ENCODE results near the gene TMEM140.
A peak's percentile ranks its signal among the peaks of the same experiment; 100 is the strongest.
"Not testable (repeated sequence)": the region's sequence is repeated elsewhere in the genome, so short reads cannot be mapped to it uniquely, and the experiment has no call there.

TMEM140 gene

DNA sequence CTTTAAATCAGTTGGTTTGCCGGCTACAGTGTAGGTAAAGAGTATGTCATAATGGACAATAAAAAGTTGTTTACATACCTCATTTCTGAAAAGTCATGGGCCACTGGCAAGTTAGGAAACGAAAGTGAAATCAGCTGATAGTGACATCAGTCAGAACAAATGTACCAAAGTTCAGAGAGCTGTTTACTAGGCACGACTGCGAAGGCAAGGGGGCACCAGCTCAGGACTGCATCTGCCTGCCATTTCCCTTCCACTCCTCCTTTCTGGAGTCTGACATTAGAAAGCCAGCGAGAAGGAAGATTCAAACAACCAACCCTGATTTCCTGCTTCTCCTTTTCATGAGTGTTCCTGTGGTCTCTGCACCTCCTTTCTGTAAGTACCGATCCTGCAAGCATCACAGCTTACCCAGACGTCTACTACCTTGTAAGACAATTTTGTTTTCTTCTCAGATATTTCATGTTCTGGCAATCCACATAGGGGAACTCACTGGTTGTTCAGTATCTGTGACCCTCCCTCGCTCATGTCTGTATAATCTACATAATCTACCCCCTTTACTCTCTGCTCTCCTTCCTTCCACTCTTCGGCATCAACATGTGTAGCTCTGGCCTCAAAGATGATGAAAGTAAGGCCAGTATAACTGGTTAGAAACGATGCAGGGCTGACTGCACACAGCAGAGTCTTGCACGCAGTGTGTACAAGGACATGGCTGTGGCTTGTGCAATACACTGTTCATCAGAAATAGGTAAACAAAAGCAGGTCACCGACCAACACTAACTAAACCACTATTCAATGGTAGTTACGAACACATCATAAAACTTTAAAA is at the start of gene TMEM140:
TSS of gene TMEM140 (plus strand) at position 174 of the 823 bp plus-strand sequence. CDS start 16,370 bp downstream, outside the sequence.
- peak in 1 of 2 experiments; percentile 61 for DNase-seq

DNA sequence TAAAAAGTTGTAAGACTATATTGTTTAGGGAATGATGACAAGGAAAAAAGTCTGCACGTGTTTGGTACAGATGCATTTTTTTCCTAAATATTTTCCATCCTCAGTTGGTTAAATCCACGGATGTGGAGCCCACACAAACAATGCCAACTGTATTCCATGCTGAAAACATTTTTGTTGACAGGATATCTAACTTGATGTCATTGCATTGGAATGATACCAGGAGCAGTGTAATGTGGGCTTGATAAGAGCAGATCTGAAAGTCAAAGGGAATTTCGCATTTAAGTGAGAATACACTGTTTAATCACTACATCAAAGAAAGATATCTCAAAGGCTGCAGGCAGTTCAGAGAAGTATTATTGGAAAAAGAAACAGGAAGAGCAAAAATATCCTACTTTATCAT is 49.5 kb upstream of the TMEM140 start:
- peak; percentile 5 to 12 for DNase-seq

GRCh38 chr7:135100856-135101255 is 47.0 kb upstream of the TMEM140 start:
- no peak for DNase-seq

GRCh38 chr7:135102372-135102771 is 45.5 kb upstream of the TMEM140 start:
- no peak for DNase-seq

GRCh38 chr7:135109562-135109961 is 38.3 kb upstream of the TMEM140 start:
- DNase-seq: no peak

DNA sequence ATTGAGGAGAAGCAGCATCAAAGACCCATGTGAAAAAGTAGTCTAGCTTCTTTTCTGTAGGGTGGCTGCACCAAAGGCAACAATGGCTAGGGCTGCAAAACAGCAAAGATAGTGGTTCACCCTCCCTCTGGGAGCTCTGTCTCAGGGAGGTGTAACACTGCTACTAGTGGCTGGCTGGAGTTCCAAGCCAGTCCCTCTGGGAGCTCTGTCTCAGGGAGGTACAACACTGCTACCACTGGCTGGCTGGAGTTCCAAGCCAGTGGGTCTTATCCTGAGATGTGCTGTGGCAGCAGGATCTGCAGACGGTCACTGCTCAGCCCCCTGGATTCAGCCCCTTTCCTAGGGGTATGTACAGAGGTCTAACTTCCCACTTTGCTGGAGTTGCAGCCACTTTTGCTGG is 37.9 kb upstream of the TMEM140 start:
- DNase-seq: no peak

DNA sequence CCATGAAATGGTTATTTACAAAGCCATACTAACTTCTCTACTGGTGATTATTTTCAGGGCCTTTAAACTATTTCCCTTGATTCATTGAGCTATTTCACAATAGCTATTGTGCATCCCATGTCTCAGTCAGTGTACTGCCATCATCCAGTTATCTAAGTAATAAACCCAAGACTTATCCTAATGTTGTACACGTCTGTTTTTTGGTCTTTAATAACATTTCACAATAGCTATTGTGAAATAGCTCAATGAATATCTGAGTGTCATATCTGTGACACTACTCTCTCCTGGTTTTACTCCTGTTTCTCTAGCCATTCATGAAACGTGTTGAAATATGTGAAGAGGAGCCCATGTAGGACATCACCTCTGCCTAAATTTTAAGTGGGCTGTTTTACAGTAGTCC is 36.5 kb upstream of the TMEM140 start:
- no peak for DNase-seq

DNA sequence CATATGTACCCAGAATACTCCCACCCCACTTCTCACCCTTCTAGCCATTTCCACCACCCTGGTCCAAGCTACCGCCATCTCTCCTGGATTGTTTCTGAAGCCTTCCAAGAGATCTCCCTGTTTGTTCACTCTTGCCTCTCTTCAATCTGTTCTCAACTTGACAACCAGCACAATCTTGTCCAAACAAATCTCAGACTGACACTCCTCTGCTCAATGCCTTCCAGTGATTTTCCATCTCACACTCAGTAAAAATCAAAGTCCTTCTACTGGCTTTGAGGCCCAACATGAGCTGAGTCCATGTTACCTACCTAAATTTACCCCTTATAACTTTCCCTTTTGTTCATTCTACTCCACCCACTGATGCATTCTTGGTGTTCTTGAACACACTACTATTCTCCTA is 33.2 kb upstream of the TMEM140 start:
- no peak for DNase-seq

GRCh38 chr7:135117096-135117495 is 30.8 kb upstream of the TMEM140 start:
- DNase-seq: no peak

DNA sequence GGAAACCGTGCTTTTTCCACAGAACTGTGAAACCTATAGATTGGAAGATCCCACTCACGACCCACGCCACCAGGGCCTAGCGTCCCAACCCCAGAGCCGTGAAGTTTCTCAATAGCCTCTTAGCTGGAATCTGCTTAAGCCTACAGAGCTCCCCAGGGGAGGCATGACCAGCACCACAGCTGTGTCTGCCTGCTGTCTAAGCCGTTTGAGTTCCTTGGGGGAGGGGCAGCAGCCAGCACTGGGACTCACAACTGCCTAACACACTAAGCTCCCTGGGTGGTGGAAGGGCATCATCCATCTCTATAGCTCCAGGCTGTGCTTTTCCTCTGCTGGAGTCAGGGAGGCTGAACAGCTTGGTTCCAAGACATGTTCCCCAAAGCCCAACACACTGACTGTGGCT is 26.0 kb upstream of the TMEM140 start:
- no peak for DNase-seq

- not testable (repeated sequence) for DNase-seq
Observed at GRCh38 chr7:135124631-135125030, 23.2 kb upstream of the TMEM140 start.

DNA sequence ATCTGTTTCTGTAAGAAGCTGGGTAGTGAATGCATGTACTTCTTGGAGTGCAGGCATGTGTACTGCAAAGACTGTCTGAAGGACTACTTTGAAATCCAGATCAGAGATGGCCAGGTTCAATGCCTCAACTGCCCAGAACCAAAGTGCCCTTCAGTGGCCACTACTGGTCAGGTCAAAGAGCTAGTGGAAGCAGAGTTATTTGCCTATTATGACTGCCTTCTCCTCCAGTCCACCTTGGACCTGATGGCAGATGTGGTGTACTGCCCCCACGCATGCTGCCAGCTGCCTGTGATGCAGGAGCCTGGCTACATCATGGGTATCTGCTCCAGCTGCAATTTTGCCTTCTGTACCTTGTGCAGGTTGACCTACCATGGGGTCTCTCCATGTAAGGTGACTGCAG is 18.9 kb upstream of the TMEM140 start:
- DNase-seq: no peak

DNA sequence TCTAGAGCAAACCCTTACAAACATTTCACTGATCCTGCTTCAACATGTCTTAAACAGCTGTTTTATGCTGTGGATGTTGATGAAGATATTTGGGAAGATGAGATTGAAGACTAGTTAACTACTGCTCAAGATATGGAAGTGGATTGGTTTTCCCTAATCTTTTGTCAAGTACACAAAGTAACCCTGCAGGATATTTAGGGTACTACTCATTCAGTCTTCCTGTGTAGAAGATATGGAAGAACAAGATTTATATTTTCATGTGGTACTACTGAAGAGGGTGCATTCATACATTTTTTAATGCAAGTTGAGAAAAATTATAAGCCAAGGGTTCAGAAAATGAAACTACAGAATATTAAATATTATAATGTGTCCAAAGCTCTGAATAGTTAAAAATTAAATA is 18.3 kb upstream of the TMEM140 start:
- no peak for DNase-seq

GRCh38 chr7:135143885-135144668 is 3.8 kb upstream of the TMEM140 start:
- no peak for DNase-seq

- DNase-seq: peak in 1 of 2 experiments; percentile 26
Observed at GRCh38 chr7:135147341-135147898, 452 bp upstream of the TMEM140 start.

DNA sequence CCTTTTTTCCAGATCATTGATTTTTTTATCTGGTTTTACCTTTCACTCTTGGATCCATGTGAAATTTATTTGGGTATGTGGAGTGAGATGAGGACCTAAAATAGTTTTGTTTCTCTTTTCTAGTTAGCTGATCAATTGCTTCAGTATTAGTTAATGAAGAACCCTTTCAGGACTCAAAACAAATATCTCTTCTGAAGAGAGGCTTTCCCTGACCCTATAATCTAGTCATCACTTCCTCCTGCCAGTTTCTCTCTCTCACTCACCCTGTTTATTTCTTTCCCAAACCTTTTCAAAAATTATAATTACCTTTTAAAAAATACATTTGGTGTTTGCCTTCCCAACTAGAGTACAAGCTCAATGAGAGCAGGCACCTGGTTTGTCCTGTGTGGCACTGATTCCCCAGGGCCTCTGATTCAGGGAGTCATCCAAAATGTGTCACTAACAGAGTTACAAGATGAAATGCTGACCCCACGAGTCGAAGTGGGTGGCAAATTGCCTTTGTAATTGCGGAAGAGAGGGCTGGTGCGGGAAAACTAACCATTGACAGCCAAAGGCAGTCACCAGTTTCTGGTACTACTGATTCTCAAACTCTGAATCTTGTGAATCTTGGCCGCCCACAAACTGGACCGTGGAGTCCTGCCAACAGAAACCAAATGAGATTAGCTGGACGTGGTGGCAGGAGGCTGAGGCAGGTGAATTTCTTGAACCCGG is 2.4 kb downstream of the TMEM140 start:
- no peak for DNase-seq

GRCh38 chr7:135151132-135151531 is 3.3 kb downstream of the TMEM140 start:
- no peak for DNase-seq

DNA sequence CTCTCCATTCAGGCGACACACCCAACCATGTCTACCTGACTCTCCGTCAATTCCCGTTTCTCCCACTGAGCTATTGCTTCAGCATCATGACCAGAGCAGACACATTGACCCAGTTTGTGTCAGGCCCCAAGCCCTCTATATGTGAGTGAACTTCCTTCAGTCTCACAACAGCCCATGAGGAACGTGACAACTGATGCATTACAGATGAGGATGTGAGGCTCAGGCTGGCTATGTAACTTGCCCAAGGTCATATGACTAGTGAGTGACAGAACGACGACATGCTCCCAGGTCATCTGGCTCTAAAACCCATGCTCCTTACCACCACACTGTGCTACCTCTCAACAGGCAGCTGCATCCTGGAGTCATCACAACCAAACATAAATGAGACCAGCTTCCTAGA is 3.7 kb downstream of the TMEM140 start:
- DNase-seq: no peak

GRCh38 chr7:135152442-135152841 is 4.6 kb downstream of the TMEM140 start:
- no peak for DNase-seq

GRCh38 chr7:135154734-135155133 is 6.9 kb downstream of the TMEM140 start:
- DNase-seq: no peak

DNA sequence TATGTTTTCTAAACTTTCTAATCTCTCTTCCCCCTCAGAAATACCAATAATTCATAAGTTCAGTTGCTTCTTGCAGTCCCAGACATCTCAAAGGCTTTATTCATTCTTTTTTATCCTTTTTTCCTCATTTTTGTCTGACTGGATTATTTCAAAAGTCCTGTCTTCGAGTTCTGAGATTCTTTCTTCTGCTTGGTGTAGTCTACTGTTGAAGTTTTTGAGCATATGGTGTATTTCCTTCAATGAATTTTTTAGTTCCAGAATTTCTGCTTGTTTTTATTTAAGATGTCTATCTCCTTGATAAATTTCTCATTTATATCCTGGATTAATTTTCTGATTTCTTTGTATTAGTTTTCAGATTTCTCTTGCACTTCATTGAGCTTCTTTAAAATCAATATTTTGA is 8.4 kb downstream of the TMEM140 start:
- DNase-seq: no peak

- no peak for DNase-seq
Observed at GRCh38 chr7:135158141-135158655, 10.3 kb downstream of the TMEM140 start.

GRCh38 chr7:135158874-135159273 is 11.0 kb downstream of the TMEM140 start:
- DNase-seq: no peak
